C4-2B (cell line): ENCODE measurements around the gene LIPM.

Experiments used
- H3K27ac ChIP-seq: fragments of 450-650 bp; 2 replicates; pipeline ENCODE4 v1.5.1; 2017
- ZFX ChIP-seq: fragments of 450-650 bp; IDR thresholded peaks from 2 replicates; pipeline ENCODE4 v1.6.1; 2017
- TF ChIP-seq, protein P1 (sequence below): fragments of 450-650 bp; conservative IDR thresholded peaks from 2 replicates; pipeline ENCODE4 v1.5.1; 2017; ENCODE audit warnings: mild to moderate bottlenecking

LIPM gene

DNA sequence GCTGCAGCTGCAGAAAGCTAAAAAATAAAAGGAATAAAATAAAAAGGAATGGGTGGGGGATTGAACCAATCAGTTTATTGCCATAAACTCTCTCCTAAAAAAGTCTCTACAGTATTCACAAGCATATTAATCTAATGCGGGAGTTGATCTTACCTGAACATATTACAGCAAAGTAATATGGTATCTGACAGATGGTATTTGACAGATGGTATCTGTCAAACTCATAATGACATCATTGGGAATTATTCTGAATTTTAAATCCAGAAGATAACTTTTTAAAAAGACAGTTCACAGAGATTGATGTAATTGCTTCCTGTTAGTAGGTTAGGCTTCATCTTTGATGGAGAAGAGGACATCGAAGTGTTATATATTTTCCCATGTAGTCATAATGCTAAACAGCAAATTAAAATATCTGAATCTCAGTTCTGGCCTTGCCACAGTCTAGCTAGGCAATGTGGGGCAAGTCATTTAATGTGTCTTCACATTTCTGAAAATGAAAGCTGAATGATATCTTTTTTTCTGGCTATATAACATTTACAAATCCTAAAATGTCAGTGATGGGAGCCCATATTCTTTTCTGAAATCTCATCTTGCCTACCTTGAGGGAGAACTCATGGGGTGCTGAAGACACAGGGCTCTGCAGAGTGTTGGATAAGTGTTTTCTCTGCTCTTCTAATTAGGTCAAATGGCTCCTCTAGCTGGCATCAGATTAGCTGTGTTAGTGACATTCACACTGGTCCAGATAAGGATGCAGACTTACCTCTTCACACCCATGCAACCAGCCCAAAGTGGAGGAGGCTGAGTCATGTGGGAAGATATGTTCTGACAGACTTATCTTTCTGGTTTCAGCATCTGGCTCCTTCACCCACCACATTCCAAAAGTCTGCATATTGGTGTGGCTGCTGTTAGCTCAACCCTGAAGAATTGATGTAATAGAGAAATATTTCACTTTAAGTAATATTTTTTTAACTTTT, 2.1 kb upstream of the LIPM start:
- TF ChIP-seq, protein P1, sequence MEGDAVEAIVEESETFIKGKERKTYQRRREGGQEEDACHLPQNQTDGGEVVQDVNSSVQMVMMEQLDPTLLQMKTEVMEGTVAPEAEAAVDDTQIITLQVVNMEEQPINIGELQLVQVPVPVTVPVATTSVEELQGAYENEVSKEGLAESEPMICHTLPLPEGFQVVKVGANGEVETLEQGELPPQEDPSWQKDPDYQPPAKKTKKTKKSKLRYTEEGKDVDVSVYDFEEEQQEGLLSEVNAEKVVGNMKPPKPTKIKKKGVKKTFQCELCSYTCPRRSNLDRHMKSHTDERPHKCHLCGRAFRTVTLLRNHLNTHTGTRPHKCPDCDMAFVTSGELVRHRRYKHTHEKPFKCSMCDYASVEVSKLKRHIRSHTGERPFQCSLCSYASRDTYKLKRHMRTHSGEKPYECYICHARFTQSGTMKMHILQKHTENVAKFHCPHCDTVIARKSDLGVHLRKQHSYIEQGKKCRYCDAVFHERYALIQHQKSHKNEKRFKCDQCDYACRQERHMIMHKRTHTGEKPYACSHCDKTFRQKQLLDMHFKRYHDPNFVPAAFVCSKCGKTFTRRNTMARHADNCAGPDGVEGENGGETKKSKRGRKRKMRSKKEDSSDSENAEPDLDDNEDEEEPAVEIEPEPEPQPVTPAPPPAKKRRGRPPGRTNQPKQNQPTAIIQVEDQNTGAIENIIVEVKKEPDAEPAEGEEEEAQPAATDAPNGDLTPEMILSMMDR: no peak
- no peak for TF ChIP-seq ZFX
- no peak overlapping the region for H3K27ac ChIP-seq

DNA sequence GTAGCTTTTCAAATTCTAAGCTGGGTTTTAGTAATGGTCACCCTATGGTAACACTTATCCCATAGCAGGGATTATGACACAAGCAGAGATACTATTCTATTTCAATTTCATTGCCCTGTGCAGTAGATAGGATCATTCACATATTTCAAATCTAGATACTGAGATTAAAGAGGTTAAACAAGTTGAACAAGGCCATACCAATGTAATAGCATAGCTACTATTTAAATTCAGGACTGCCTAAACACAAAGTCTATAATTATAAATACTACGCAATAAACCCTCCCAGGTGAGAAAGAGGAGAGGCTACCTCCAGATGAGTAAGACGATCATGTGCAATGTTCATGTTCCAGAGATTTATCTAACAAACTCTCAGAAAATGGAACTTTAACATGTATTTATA, 1.1 kb downstream of the LIPM start:
- TF ChIP-seq ZFX: no peak
- TF ChIP-seq, protein P1: no peak

DNA sequence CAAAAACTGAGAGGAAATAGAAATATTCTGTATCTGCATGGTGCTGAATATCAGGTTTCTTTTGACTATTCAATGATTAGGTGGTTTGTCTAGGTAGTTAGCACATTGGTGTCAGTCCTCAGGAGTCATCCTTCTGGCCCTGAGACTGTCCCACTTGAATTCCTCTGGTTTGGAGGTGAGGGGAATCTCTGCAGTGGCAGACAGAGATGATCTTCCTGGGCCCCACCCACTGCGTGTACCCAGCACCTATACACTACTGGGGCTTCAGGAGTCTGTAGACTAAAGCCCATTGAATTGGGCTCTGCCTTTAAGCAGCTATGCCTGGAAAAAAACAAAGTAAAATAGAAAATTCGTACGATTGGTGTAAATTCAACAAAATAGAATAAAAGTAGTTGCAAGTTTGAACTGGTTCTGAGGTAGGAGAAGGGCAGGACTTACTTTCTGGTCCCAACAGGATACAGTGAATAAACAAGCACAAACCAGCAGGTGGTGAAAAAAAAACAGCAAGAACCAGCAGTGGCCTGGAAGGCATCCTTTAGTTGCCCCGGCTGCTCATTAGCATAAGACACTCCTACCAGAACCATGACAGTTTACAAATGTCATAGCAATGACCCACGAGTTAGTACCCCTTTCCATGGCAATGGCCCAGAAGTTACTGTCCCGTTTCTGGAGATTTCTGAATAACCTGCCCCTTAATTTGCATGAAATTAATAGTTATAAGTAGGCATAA, 1.7 kb downstream of the LIPM start:
- no peak overlapping the region for H3K27ac ChIP-seq
- TF ChIP-seq ZFX: no peak
- TF ChIP-seq, protein P1: no peak

More for the DNA sequence above, 1.1 kb downstream of the LIPM start:
- no peak overlapping the region for H3K27ac ChIP-seq

DNA sequence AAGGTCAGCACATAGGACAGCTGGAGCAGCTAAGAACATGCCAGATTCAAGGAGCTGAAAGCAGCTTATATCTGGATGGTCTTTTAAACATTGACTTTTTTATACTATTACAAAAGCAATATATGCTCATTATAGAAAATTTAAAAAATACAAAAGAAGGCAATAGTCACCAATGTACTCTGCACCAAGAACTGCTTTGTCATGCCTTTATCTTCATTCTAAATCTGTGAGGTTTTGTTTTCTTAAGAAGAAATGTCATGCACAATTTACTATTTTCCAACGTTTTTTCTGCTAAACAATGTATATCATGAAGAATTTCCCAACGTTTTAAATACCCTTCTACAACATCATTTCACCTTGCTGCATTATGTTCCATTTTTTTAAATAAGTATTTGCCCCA, 2.8 kb downstream of the LIPM start:
- no peak overlapping the region for H3K27ac ChIP-seq
- TF ChIP-seq, protein P1: no peak
- TF ChIP-seq ZFX: no peak

DNA sequence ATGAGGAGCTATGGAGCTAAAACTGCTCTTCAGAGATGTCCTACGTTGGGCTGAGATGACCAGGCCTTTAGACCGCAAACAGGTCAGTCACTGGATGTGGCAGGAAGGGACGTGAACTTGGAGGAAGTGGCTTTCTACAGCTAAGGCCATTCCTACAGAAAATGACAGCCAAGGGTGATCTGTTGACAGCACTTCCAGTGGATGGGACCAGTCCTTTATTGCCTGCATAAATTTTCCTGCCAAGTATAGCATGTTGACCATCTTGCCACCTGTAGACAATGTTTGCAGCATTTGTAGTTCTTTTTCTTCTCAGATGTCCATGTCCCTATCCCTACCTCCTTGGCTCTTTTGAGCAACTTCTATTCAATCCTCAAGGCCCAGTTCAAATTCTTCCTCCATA, 3.4 kb downstream of the LIPM start:
- TF ChIP-seq, protein P1: no peak
- TF ChIP-seq ZFX: no peak
- H3K27ac ChIP-seq: no peak overlapping the region

DNA sequence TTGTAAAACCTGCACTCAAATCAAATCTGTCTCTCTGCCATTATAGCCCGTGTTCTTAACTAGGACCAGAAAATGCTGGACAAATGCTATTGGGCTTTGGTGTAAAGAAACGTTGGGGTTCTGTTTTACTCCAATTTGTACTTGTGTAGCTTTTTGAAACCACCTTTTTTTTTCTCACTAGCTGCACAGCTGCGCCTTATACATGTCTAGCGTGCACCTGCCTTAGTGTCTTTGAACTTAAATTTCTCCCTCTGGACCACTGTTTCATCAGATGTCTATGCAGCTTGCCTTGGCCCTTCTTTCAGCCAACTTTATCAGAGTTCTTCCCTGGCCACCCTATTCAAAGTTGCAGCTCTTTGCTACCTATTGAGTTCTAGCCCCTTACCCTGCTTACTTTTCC, 7.1 kb downstream of the LIPM start:
- H3K27ac ChIP-seq: no peak overlapping the region
- TF ChIP-seq ZFX: no peak
- TF ChIP-seq, protein P1: no peak
